Neural cell (in vitro differentiated cells): Measurements from ENCODE around the gene LCE1D. TPM values are rescaled to one million over a fixed set of nuclear protein-coding genes. Genes with fewer than 3 reads are reported as not detected.

Experiments
- H2AFZ ChIP-seq: fragments of 200-600, 300-800 bp; sonication (generic), shearing (Covaris generic); 2 replicates; pipeline ENCODE4 v1.6.0; 2014; ENCODE audit warnings: low read depth, mild to moderate bottlenecking, antibody characterized with exemption, low read length, moderate library complexity
- H3F3A ChIP-seq: fragments of 200-600 bp; shearing (Covaris generic); 2 replicates; pipeline ENCODE4 v1.6.1; 2016; ENCODE audit warnings: mild to moderate bottlenecking, moderate library complexity, mixed read lengths, antibody characterized with exemption, low read length; ENCODE audit not compliant: insufficient read depth, poor library complexity, severe bottlenecking
- H3K27ac ChIP-seq: fragments of 200-600, 300-800 bp; sonication (generic), shearing (Covaris generic); 2 replicates; pipeline ENCODE4 v1.5.1; 2014; ENCODE audit warnings: mild to moderate bottlenecking, low read length, moderate library complexity
- H3K27me3 ChIP-seq: fragments of 300-800, 200-600 bp; sonication (generic), shearing (Covaris generic); 2 replicates; pipeline ENCODE4 v1.6.0; 2014; ENCODE audit warnings: mild to moderate bottlenecking, low read depth, low read length, moderate library complexity; ENCODE audit not compliant: insufficient read depth
- H3K36me3 ChIP-seq: fragments of 300-800, 200-600 bp; sonication (generic), shearing (Covaris generic); 2 replicates; pipeline ENCODE4 v1.5.1; 2014; ENCODE audit warnings: mild to moderate bottlenecking, antibody characterized with exemption, low read length, moderate library complexity; ENCODE audit not compliant: insufficient read depth
- H3K4me2 ChIP-seq: fragments of 300-800, 200-600 bp; sonication (generic), shearing (Covaris generic); 2 replicates; pipeline ENCODE4 v1.6.0; 2014; ENCODE audit warnings: mild to moderate bottlenecking, low read length
- H3K4me3 ChIP-seq: fragments of 300-800, 200-600 bp; sonication (generic), shearing (Covaris generic); 2 replicates; pipeline ENCODE4 v1.5.1; 2014; ENCODE audit warnings: mild to moderate bottlenecking, low read length, moderate library complexity
- H3K79me2 ChIP-seq: fragments of 200-600 bp; shearing (Covaris generic); replicated peaks from 2 replicates; pipeline ENCODE4 v1.6.0; 2014; ENCODE audit warnings: mild to moderate bottlenecking, low read length, moderate library complexity; ENCODE audit not compliant: insufficient read depth
- H3K9ac ChIP-seq: fragments of 300-800, 200-600 bp; sonication (generic), shearing (Covaris generic); 2 replicates; pipeline ENCODE4 v1.6.1; 2016; ENCODE audit warnings: mild to moderate bottlenecking, low read length, mixed read lengths
- H3K9me2 ChIP-seq: fragments of 200-600 bp; shearing (Covaris generic); 2 replicates; pipeline ENCODE4 v1.6.1; 2016; ENCODE audit warnings: mild to moderate bottlenecking, low read length, mixed read lengths; ENCODE audit not compliant: insufficient read depth
- H3K9me3 ChIP-seq: fragments of 200-600, 300-800 bp; sonication (generic), shearing (Covaris generic); 2 replicates; pipeline ENCODE4 v1.6.1; 2016; ENCODE audit warnings: mild to moderate bottlenecking, mixed run types, low read length, moderate library complexity, mixed read lengths
- H4K20me1 ChIP-seq: fragments of 200-600 bp; shearing (Covaris generic); 2 replicates; pipeline ENCODE4 v1.6.1; 2016; ENCODE audit warnings: mild to moderate bottlenecking, mixed run types; ENCODE audit not compliant: insufficient read depth
- EP300 ChIP-seq: fragments of 450-650 bp; conservative IDR thresholded peaks from 2 replicates; pipeline ENCODE4 v1.6.1; 2014; ENCODE audit warnings: antibody characterized with exemption, mild to moderate bottlenecking, moderate library complexity; ENCODE audit not compliant: poor library complexity, severe bottlenecking
- EZH2 ChIP-seq: fragments of 200-600, 300-800 bp; shearing (Covaris generic), sonication (generic); IDR thresholded peaks from 2 replicates; pipeline ENCODE4 v1.6.1; 2014; ENCODE audit warnings: antibody characterized with exemption, low read length, borderline replicate concordance, mild to moderate bottlenecking; ENCODE audit not compliant: insufficient read depth, poor library complexity, severe bottlenecking
- MXI1 ChIP-seq: fragments of 450-650 bp; conservative IDR thresholded peaks from 2 replicates; pipeline ENCODE4 v1.6.1; 2014; ENCODE audit warnings: antibody characterized with exemption, mild to moderate bottlenecking; ENCODE audit not compliant: poor library complexity, severe bottlenecking
- POLR2AphosphoS5 ChIP-seq: IDR thresholded peaks from 2 replicates; pipeline ENCODE4 v1.6.1; 2012
- RAD21 ChIP-seq: fragments of 450-650 bp; conservative IDR thresholded peaks from 2 replicates; pipeline ENCODE4 v1.6.1; 2014; ENCODE audit warnings: antibody characterized with exemption, mild to moderate bottlenecking, moderate library complexity
- SMC3 ChIP-seq: fragments of 450-650 bp; conservative IDR thresholded peaks from 2 replicates; pipeline ENCODE4 v1.6.1; 2014; ENCODE audit warnings: antibody characterized with exemption, mild to moderate bottlenecking, moderate library complexity; ENCODE audit not compliant: poor library complexity
- TAF1 ChIP-seq: IDR thresholded peaks from 2 replicates; pipeline ENCODE4 v1.6.1; 2012; ENCODE audit warnings: low read depth
- polyA plus RNA-seq: library from polyadenylated mRNA; depleted of rRNA; stranded (reverse); fragments of >200 nt; gene quantifications from 2 replicates; pipeline ENCODE4 v1.2.3, GENCODE V29; 2014
- TF ChIP-seq, protein P1 (sequence below): IDR thresholded peaks from 2 replicates; pipeline ENCODE4 v1.6.1; 2012; ENCODE audit warnings: borderline replicate concordance
- TF ChIP-seq, protein P2 (sequence below): fragments of 450-650 bp; IDR thresholded peaks from 2 replicates; pipeline ENCODE4 v1.5.1; 2014; ENCODE audit warnings: antibody characterized with exemption, mild to moderate bottlenecking, moderate library complexity; ENCODE audit not compliant: poor library complexity, severe bottlenecking

Gene LCE1D
- polyA plus RNA-seq, 1 donor from 2014 or later, result not detected

DNA sequence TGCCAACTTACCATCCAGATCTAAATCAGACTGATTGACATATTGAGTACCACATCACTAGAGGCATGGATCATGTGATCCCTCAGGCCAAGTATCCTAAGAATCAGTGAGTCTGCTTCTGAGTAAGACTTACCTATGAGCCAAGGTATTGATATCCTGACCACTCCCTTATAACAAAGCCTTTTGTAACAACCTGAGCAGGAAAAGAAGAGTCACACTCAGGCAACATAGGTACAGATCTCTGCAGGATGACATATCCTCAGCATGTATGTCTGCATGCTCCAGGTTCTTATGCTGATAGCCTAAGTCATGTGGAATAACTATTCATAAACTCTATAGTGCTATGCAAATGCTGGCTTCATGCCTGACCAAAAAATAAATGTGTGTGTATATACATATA is 28.4 kb downstream of the LCE1D start:
- no peak overlapping the region for H3K4me3 ChIP-seq
- no peaks in the 10 kb centered on the region for H3K9me3 ChIP-seq
- H3K27ac ChIP-seq, result no peak overlapping the region
- H2AFZ ChIP-seq, result no peak overlapping the region
- H4K20me1 ChIP-seq, result no peaks in the 10 kb centered on the region
- no peaks in the 10 kb centered on the region for H3F3A ChIP-seq
- H3K9ac ChIP-seq, result no peak overlapping the region
- H3K4me2 ChIP-seq, result no peak overlapping the region
- H3K36me3 ChIP-seq, result no peaks in the 10 kb centered on the region
- no peak for TF ChIP-seq EZH2
- TF ChIP-seq POLR2AphosphoS5, result no peak
- no peak for TF ChIP-seq EP300
- TF ChIP-seq TAF1, result no peak
- TF ChIP-seq MXI1, result no peak
- TF ChIP-seq, protein P1, sequence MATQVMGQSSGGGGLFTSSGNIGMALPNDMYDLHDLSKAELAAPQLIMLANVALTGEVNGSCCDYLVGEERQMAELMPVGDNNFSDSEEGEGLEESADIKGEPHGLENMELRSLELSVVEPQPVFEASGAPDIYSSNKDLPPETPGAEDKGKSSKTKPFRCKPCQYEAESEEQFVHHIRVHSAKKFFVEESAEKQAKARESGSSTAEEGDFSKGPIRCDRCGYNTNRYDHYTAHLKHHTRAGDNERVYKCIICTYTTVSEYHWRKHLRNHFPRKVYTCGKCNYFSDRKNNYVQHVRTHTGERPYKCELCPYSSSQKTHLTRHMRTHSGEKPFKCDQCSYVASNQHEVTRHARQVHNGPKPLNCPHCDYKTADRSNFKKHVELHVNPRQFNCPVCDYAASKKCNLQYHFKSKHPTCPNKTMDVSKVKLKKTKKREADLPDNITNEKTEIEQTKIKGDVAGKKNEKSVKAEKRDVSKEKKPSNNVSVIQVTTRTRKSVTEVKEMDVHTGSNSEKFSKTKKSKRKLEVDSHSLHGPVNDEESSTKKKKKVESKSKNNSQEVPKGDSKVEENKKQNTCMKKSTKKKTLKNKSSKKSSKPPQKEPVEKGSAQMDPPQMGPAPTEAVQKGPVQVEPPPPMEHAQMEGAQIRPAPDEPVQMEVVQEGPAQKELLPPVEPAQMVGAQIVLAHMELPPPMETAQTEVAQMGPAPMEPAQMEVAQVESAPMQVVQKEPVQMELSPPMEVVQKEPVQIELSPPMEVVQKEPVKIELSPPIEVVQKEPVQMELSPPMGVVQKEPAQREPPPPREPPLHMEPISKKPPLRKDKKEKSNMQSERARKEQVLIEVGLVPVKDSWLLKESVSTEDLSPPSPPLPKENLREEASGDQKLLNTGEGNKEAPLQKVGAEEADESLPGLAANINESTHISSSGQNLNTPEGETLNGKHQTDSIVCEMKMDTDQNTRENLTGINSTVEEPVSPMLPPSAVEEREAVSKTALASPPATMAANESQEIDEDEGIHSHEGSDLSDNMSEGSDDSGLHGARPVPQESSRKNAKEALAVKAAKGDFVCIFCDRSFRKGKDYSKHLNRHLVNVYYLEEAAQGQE, result no peak
- TF ChIP-seq SMC3, result no peak
- TF ChIP-seq, protein P2, sequence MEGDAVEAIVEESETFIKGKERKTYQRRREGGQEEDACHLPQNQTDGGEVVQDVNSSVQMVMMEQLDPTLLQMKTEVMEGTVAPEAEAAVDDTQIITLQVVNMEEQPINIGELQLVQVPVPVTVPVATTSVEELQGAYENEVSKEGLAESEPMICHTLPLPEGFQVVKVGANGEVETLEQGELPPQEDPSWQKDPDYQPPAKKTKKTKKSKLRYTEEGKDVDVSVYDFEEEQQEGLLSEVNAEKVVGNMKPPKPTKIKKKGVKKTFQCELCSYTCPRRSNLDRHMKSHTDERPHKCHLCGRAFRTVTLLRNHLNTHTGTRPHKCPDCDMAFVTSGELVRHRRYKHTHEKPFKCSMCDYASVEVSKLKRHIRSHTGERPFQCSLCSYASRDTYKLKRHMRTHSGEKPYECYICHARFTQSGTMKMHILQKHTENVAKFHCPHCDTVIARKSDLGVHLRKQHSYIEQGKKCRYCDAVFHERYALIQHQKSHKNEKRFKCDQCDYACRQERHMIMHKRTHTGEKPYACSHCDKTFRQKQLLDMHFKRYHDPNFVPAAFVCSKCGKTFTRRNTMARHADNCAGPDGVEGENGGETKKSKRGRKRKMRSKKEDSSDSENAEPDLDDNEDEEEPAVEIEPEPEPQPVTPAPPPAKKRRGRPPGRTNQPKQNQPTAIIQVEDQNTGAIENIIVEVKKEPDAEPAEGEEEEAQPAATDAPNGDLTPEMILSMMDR, result no peak
- H3K27me3 ChIP-seq, result no peaks in the 10 kb centered on the region
- H3K79me2 ChIP-seq, result no peaks in the 10 kb centered on the region
- H3K9me2 ChIP-seq, result no peaks in the 10 kb centered on the region

DNA sequence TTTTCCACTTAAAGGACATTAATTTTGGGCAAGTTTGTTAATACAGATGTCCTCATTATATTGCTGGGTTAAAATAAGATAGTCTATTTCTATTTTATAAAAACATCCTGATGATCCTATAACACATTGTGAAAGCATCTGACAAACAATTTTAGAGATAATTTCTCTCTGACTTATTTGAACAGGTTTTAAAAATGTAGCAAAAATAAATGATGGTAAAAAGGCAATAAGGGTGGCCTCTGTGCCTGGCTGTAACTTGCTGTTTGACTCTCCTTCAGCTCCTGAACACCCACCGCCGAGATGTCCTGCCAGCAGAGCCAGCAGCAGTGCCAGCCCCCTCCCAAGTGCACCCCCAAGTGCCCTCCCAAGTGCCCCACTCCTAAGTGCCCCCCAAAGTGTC is 30.7 kb downstream of the LCE1D start, which contains the start of gene LCE1A:
TSS of gene LCE1A (plus strand) at position 301 of the 400 bp plus-strand sequence. CDS start at position 301, 0 bp downstream.
- TF ChIP-seq, protein P1, result no peak
- TF ChIP-seq EZH2 (no peak), TAF1 (no peak), SMC3 (no peak), MXI1 (no peak), RAD21 (no peak), POLR2AphosphoS5 (no peak), EP300 (no peak)
- TF ChIP-seq, protein P2, result no peak
- H3K9me3 ChIP-seq, result no peaks in the 10 kb centered on the region

More for the DNA sequence above, 30.7 kb downstream of the LCE1D start, which contains the start of gene LCE1A:
- no peak within 1 kb of the TSS for H2AFZ ChIP-seq
- no peaks in the 10 kb centered on the region for H4K20me1 ChIP-seq
- no peak within 1 kb of the TSS for H3K27ac ChIP-seq
- no peak within 1 kb of the TSS for H3K9ac ChIP-seq
- H3K9me2 ChIP-seq, result no peaks in the 10 kb centered on the region
- H3F3A ChIP-seq, result no peaks in the 10 kb centered on the region
- no peaks in the 10 kb centered on the region for H3K27me3 ChIP-seq
- no peaks in the 10 kb centered on the region for H3K79me2 ChIP-seq
- H3K36me3 ChIP-seq, result no peaks in the 10 kb centered on the region
- H3K4me2 ChIP-seq, result no peak within 1 kb of the TSS
- no peak within 1 kb of the TSS for H3K4me3 ChIP-seq
